Activated CD8-positive, alpha-beta memory T cell treated with anti-CD3 and anti-CD28 coated beads for 48 hours (primary cell): ENCODE measurements around the gene TFIP11.

ENCODE experiments used
- DNase-seq, 3 experiments: peaks; one replicate each; pipeline ENCODE4 v3.0.0-alpha.2; 2020; ENCODE audit warnings: low read depth in 2 of 3, low spot score in 2 of 3

Gene TFIP11

DNA sequence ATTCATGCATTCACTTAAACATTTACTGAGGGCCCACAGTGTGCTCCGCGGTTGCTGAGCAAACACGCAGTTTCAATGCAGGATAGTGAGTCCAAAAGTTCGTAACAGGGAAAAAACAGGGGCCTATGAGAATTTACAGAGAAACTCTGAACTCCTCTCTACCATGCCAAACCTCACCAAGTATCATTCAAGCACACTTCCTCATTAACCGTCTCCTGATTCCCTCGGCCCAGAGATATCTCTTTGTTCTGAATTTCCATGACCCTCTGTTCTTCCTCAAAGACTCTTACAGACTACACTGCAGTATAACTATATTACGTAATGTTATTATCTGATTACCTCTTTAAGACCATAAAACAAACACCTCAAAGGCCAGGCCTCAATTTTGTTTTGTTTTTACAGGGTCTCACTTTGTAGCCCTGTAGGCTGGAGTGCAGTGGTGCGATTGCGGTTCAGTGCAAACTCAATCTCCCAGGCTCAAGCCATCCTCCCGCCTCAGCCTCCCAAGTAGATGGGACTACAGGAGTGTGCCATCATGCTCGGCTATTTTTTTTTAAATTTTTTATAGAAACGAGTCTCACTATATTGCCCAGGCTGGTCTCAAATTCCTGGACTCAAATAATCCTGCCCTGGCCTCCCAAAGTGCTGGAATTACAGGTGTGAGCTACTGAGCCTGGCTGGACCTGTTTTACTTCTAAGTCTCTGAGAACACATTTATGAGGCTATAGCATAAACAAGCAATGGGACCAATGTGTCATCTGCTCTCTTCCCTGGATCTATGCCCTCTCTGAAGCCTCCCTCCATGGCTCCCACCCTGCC is 32.3 kb downstream of the TFIP11 start:
- no peak for DNase-seq

DNA sequence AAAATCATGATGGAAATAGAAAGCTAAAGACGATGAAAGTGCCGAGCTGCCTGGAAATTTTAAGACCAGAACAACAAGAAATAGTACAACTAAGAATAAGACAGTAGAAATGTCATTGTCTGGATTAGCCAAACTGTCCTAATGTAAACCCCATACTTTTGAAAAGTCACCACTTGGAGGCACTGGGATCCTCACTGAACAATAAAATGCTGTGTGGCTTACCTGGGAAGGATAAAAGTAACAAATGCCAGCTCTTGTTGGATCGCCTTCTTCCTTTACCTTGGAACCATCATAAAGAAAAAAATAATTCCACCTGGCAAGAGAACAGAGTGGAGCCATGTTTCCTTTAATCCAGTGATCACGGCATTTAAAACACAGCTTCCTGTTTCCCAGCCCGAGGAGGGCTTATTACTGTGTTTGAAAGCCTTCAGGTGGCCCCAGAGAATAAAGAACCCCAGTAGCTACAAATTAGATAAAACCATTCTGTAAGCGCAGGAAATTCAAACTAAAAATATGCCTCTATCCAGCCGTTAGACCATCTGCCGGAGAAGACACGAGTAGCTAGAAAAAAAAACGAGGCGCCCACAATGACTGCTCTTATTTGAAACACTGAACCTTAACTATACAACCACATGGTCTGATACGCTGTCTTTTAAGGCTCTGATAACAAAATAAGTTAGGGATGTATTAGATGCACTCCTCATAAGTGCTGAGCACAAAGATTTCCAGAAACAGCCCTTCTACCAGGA is 33.1 kb downstream of the TFIP11 start:
- DNase-seq, result no peak

DNA sequence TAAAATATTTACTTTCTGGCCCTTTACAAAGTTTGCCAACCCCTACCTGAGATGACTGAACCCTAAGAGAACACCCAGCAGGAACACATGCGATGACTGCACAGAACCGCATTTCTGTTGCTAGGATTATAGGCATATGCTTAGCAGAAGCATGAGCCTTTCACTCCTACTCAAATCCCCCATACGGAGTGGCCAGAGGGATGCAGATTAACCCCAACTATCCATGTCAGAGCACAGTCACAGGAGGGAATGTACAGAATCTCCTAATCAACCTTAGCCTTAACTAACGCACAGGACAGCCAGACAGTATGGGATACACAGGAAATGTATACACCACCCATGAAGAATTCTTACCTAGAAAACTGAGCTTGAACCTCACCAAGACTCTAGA is 34.9 kb downstream of the TFIP11 start:
- no peak for DNase-seq

DNA sequence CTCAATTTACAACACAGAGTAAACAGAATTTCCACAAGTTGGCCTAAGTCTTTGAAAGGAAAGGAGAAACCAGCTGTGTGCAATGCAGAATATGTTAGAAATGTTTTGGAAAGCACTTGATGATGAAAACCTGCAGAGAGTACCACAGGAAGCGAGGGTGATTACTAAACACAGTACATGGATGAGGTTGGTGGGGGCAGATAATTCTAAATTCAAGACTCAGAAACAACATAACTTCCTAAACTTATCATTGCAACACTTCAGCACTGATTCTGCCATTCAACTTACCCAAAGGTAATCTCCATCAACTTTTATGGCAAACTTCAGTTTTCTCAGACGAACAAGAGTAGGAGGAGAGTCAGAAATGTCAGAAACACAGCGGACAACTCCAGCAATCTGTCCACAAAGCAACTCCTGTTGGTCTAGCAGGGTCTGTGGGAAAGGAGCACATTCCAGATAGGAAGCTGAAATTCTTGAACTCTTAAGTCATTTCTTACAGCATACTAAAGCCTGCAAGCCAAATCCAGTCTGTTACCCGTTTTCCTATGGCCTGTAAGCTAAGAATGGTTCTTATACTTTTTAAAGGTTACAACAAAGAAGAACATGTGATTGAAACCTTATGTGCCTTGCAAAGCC is 35.5 kb downstream of the TFIP11 start:
- no peak for DNase-seq

DNA sequence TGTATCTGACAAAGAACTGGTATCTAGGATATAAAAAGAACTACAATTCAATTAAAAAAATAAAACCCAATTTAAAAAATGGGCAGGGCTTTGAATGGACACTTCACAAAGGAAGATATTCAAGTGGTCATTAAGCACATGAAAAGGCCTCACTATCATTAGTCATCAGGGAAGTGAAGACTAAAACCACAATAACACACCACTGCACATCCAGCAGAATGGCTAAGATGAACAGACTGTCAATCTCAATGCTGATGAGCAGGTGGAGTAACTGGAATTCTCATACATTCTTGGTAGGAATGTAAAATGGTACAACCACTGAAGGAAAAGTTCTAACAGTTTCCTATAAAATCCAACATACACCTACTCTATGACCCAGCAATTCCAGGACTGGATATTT is 37.6 kb downstream of the TFIP11 start:
- DNase-seq, result no peak

DNA sequence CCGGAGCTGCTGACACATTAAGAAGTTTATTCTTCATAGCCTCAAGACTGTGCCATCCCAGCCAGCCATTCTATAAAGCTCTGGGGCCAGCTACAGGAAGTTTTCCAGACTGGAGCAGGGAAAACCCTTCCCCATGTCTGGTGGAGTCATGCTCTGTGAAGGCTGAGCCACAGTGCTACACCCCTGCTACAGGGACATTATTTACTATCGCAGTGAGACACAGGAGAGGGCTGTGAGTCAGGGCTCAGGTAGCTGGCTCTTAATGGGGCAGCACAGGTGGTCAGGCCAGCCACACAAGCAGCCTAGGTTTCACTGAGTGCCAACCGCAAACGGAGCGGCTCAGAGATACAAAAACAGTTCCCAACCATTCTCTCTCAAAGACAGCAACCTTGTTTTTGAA is 40.8 kb downstream of the TFIP11 start:
- DNase-seq, result no peak

DNA sequence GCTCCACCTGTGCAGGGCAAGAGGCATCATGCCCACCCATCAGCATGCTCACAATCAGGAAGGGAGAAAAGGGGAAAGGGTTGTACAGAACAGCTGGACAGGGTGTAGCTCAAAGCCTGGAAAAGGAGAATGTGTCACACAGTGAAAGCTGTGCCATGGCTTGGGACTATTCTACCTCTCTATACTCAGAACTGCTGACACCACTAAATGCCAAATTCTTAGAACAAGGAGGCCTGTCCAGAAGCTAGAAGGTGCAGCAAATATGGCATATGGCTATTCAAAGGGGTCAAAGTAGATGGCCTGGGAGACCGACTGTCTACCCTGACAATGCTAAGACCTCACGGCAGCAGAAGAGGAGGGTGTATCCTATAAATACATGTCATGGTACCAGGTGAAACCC is 41.5 kb downstream of the TFIP11 start:
- no peak for DNase-seq

DNA sequence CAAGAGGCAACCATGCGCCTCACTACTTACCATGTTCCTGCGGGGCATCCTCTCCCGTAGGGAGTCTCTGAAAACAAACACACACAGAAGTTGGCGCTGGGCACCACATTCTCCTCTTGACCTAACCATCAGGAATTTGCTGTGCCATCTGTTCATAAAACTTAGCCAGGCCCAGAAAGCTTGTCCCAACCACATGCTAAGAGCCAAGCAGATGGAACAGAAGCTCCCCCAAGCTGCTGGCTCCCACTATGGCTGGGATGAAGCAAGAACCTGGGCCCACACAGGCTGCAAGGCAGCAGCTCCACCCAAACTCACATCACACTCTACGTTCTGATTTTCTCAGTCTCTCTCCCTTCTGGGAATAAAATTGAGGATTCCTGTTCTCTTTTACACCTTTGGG is 46.1 kb downstream of the TFIP11 start:
- no peak for DNase-seq

DNA sequence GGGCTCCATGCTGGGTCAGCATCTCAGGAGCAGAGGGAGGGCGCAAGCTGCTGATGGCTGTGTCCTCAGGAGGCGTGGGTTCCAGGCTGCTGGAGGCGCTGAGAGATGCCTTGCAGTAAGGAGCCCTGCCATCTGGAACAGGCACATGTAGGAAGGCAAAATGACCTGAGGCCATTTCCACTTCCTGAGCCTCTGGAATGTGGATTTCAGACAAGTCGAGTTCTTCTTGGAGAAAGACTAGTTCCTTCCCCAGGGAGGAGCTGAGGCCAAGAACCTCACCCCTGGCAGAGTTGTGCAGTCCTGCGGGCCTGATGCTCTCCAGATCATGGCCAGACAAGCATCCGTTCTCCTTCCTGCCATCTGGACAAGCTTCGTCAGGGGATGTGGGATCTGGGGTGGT is 48.0 kb downstream of the TFIP11 start:
- DNase-seq, result no peak

DNA sequence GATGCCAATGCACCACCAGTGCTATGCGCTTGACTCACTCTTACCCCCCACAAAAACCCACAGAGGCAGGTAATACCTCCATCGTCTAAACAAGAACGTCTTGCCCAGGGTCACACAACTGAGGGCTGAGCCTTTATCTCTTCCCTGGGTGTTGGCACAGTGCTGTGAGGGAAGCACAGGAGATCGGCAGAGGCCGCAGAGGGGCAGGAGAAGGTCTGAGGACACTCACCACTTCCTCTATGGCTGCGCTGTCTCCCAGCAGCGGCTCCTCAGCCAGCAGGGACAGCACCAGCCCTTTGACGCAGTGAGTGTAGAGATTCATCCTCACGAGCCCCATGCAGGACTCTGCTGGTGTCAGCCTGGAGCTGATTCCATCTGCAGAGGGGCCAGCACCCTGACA is 48.6 kb downstream of the TFIP11 start:
- DNase-seq, result no peak

DNA sequence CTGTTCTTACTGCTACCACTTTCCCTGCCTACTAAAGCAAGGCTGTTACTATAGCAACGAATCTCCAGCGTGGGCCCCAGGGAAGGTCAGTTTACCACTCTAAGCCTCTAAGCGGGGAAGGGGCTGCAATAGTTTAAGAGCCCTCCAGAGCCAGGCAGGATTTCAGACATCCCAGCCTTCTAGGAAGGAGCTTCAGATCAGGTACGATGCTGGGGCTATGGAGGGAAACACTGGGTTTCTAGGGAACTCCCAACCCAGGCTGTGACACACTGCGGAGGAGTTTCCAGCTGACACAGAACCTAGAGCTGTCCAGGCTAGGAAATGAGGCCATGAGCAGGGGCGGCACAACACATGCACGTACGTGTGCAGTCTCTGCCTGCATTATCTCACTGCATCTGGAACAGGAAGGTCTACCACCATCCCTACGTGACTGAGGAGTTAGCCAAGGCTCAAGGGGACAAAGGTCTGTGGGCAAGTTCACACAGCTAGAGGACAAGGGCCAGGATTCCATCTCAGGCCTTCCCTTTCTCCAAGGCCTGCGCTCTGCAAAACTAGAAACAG is 49.1 kb downstream of the TFIP11 start:
- DNase-seq, result no peak

DNA sequence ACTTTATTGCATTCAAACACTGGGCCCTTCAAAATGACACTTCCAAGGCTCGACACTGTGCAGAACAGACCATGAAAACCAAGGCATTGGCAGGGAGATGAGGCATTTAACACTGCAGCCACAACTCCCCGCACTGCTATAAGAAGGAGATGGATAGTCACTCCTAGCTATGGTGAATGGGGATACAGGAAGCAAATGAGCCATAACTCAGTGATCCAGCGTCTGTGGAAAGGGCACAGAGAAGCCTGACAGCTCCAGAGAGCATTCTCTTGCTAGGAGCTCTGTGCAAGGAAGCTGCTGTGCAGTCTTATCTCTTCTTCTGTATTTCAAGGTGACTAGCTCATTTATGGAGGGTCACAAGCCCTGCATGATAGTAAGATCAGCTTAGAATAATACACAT is 49.6 kb downstream of the TFIP11 start:
- DNase-seq, result no peak

DNA sequence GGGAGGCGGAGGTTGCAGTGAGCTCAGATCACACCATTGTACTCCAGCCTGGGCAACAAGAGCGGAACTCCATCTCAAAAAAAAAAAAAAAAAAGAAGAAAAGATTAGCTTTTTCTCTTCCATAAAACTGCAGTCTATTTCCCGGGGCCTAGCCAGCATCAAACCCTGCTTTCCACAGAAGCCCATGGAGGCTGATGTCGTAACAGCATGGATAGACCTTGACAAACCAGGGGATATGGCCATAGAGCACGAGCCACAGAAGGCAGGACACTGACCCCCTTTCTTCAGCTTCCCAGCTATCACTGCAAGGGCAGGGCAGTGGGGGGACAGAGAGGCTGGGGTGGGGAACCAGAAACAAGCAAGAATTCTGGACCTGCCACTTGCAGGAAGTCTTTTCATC is 50.2 kb downstream of the TFIP11 start:
- DNase-seq, result no peak

DNA sequence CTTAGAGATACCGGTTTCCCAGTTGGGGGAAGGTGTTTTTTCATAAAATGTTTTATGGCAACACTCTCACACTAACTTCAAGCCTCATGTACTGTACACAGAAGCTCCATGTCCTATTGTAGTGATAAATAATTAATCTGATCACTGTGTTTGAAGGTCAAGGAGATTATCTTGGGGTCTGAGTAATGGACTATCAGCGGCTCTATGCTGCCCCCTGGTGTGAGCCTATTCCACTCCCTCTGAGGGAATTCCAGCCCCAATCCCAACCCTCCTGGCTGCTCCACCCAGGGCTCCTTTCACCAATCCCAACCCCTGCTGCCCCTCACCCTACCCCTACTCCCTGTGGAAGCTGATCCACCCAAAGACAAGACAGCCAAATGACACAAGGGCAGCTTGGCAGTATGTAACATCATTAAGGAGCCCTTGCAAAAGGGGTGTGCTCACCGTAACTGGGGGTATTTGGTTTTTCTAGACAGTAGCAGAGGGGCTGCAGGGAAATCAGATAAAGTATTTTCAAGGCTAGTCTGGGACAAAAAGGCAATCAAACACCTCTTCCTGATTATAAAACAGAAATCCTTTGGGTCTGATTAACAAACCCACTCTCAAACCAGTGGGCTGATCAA is 51.0 kb downstream of the TFIP11 start:
- DNase-seq, result peak in 1 of 3 experiments; percentile 19

DNA sequence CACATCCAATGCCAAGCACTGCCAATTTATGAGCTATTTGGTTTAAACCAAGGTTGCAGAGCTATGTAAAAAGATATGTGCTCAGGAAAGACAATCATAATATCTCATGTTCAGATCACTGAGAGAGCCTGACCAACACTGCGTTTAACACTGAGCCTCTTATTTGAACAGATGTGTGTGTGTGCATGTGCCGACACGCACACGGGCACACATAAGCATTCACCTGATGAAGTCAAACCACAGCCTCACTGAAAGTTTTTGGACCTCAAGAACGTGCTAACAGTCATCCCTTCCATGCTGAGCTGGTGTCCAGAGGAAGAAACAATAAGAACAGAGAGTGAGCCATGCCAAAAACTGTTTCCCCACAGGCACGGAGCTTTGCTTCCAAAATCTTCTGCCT is 52.1 kb downstream of the TFIP11 start:
- DNase-seq, result no peak

DNA sequence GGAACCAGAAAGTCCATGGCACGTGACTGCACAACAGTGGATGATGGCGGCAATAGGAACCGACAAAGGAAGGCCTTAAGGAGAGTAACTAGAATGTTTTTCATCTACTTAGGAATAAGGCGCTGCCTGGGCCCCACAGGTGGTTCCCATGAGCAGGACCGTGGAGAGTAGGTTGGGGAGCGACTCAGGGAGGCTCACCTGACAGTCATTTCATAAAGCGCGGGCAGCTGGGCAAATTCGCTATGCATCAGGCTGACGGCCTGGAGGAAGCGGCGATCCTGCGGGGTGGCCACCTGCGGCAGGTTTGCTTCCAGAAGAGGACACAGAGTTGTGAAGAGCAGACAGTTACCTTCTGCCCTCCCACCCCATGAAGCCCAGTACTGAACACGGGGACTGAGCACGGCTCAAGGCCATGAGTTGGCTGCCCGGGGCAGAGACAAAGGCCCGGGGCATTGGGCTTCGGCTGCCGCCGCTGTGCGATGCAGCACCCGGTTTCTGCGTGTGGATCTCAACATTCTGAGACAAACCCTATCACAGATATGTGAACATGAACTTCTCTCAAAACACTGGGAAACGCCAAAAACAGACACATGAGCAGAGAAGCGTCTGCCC is 54.5 kb downstream of the TFIP11 start:
- DNase-seq, result no peak

DNA sequence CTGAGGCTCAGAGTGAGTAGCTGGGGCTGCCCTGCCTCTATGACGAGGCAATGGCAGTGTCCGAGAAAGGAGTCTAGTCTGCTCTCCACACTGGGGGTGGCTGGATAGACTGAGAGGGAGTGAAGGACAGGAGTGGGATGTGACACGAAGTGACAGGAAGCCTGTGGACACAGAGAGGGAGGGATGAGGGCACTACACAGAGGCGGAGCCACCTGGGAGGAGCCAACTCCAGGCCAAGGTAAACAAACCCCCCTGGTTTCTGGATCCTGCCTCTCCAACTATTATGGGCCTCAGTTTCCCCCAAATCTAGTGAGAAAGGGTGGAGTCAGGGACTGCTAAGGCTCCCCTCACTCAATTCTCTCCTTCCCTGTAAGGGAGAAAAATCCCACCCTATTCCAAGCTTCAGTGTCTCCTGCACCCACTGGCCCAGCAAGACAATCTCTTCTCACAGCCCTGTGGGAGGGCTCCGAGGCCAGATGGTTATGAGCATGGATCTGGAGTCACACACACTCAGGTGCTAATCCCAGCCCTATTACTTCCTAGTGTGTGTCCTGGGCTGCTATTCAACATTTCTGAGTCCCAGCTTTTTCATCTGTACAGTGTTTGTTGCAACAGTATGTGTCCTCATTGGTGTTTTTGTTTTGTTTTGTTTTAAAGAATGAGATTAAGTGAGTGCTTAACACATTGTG is 58.3 kb downstream of the TFIP11 start:
- DNase-seq, result no peak

DNA sequence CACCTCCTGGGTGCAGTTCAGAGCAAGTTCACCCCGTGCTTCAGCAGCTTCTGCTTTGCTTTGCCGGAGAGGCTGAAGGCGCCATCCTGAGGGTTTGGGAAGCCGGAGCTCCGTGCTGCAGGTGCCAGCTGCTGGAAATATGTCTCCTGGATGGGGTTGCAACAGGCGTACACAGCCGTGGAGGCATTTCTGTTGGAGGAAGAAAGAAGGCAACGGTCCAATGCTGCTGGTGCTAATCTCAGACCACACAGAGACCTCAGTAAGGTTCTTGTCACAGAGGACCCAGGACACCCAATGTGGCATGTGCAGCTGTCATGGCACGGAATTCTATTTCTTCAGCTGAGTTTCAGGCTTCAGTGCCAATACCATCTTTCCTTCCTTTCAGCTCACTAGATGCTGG is 59.1 kb downstream of the TFIP11 start:
- no peak for DNase-seq

DNA sequence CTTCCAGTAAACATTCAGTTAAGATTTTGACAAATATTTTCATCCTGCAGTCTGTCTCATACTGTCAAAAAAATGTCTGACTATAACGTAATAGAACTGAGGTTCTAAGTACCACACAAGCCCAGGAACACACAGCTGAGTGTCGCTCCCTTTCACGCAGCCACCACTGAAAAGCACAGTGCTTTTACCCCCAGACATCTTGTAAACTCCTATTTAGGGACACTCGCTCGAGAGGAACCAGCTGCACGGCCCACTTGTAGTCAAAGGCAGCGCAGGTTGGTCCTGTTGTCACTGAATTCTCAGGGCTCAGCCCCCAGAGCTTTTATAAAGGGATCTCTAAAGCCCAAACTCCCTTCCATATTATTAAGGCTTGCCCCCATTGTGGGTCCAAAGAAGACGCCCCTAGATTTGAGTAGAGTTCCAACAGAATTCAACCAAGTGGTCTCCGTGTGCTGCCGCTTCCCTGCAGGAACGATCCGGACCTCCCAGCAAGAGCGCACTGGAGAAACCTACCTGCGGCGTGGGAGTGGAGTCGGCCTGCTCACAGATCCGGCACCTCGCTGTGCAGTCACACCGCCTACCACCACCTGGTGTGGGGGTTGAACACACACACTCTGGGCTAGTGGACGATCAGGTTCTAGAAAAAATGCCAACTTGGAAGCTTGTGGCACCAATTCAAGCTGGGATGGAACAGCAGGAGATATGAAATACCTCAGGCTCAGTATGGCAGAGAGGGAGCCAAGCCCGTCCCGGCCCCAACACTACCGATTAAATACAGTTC is 59.8 kb downstream of the TFIP11 start:
- no peak for DNase-seq
